NK-92 treated with Interleukin-12 subunit alpha and Interleukin-12 subunit beta, amount 100 ng/mL, for 24 hours (cell line): ENCODE results near the gene EFR3B.
"Not testable (repeated sequence)": the region's sequence is repeated elsewhere in the genome, so short reads cannot be mapped to it uniquely, and the experiment has no call there.

ENCODE experiments used
- DNase-seq: peaks from one replicate; lab custom pipeline; 2025; lab: John Stamatoyannopoulos, UW

The EFR3B gene

GRCh38 chr2:25041928-25042320 lies at the start of gene EFR3B:
EFR3B (plus strand) TSS chr2:25042076; CDS start chr2:25042313, 237 bp downstream.
- DNase-seq = no peak

- DNase-seq = no peak
Observed at GRCh38 chr2:24993406-24994145, 48.3 kb upstream of the EFR3B start.

DNA sequence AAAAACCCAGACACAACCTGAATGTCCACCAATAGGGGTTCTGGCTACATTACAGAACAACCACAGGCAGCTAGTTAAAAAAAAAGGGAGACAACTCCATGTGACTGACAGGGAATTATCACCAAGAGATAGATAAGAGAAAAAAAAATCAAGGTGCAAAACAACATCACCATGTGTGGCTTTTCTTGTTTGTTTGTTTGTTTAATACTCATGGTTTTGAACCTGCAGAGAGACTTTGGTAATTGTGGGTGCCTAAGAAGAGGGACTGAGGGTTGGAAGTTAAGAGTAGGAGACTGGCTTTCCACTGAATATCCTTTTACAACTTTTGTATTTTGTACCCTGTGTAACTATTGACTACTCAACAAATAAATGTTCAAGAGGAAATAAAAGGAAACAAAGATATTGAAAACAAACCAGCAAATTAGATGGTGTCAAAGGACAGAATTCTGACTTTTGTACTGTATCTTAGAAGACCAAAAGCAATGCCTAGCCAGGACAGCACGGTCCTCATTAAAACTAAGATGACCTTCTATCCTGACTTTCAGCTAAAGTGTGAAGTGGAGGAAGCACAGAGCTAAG lies 47.6 kb upstream of the EFR3B start:
- DNase-seq = no peak

DNA sequence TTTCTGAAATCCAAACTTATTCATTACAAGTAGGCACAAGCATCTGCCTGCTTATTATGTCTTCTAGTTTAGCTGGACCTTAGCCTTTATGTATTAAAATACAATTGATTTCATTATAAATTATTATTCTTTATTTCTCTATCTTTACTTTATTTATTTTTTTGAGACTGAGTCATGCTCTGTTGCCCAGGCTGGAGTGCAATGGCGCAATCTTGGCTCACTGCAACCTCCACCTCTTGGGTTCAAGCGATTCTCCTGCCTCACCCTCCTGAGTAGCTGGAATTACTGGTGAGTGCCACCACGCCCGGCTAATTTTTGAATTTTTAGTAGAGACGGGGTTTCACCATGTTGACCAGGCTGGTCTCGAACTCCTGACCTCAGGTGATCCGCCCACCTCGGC lies 42.8 kb upstream of the EFR3B start:
- DNase-seq = not testable (repeated sequence)

DNA sequence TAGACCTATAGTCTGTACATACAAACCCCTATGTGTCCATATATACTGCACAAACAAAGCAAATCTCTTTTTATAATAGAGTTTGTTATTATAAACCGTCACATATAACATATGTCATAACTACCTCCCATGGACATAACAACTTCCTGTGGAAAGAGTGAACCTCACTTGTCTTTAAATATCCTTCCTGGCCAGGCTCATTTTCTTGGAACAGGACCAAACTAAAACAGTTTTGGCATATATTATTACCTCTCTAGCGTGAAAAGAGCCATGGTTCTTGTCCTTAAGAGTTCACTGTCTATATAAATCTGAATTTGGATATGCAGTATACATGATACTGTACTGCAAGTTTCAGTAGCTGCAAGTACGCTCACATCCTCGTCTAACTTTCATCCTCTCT lies 41.8 kb upstream of the EFR3B start:
- DNase-seq = no peak

- no peak for DNase-seq
Observed at GRCh38 chr2:25000503-25001324, 41.2 kb upstream of the EFR3B start.

- no peak for DNase-seq
Observed at GRCh38 chr2:25001325-25001637, 40.6 kb upstream of the EFR3B start.

DNA sequence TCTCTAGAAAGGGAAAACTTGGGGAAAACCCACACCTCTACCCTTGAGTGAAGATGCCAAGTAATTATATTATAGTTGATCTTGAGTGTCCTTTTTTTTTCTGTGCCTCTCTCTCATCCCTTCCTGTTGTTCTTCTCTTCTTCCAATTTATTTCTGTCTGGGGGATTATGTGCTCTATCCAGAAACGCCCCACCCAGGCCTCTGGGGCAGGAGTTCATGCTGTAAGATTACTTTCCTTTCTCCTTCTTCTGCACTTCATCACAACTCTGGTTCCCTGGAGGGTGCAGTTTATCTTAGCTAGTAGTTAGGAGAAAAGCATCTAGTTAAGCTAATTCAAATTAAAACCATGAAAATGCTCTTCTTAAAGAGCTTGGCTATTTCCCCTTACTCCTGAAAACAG lies 39.8 kb upstream of the EFR3B start:
- DNase-seq = no peak

DNA sequence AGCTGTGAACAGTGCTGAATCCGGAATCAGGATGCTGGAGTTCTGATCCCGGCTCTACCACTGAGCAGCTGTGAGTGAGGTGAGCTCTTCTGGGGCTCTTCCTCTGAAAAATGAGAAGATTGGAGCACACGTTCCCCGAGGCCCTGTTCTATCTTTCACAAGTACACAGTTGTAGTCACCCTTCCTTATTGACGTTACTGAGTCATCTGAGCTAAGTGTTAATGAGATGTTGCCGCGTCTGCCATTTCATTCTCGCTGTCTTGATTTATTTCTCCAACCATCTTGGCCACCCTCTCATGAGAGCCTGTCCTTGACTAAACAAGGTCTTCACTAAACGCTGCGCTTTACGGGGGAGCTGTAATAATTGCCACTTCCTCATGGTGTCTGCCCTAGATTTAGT lies 31.9 kb upstream of the EFR3B start:
- DNase-seq = no peak

GRCh38 chr2:25011342-25011741 lies 30.5 kb upstream of the EFR3B start:
- not testable (repeated sequence) for DNase-seq

DNA sequence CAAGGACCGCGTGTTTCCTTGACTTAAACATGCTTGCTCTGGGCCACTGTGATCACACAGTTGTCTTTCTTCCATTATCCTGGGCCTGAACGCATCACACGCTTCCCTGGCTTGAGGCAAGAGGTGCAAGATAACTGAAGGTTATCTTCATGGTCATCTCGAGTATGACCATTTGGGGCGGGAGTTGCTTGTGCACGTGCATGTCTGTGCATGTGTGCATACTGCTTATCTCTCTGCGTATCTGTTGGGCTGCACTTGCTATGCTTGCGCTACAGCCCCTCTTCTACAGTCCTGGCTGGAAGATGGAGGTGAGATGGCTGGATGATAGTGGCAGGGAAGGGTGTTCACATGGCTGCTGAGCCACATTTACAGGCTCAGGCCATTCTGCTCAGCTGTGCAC lies 27.2 kb upstream of the EFR3B start:
- DNase-seq = no peak

DNA sequence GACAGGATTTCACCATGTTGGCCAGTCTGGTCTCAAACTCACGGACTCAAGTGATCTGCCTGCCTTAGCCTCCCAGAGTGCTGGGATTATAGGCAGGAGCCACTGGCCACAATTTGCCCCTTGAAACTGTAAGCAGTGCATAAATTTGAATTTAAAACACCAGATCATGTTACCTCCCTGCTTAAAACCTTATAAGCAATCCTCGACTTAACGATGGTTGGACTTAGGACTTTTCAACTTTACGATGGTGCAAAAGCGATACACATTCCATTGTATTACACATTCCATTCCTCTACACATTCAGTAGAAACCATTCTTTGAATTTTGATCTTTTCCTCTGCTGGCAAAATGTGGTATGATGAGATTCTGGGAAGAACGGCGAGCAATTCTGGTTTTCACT lies 23.2 kb upstream of the EFR3B start:
- no peak for DNase-seq

DNA sequence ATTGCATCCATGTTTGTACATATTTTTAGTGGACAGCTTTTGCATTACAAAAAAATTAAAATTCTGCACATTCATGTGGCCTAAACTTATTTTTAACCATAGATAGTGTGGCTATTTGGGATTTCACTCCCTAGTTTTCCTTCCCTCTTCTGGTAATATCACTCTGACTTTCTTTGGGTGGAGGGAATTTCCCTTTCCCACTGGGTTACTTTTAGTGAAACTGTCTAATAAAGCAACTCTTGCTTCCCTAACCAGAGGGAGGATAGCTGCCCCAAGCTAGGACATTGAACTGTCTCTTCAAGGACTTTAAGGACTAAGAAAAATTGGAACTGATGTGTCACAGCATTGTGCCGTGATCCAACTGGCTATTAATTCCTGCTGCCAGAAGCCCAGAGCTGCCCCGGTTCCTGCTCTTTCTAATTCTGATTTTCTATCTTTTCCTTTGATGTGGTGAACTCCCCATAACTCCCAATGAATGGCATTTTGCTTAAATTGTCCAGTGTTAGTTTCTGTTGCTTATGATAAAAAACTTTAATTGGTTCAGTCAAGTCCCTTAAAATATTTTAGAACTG lies 20.0 kb upstream of the EFR3B start:
- no peak for DNase-seq

DNA sequence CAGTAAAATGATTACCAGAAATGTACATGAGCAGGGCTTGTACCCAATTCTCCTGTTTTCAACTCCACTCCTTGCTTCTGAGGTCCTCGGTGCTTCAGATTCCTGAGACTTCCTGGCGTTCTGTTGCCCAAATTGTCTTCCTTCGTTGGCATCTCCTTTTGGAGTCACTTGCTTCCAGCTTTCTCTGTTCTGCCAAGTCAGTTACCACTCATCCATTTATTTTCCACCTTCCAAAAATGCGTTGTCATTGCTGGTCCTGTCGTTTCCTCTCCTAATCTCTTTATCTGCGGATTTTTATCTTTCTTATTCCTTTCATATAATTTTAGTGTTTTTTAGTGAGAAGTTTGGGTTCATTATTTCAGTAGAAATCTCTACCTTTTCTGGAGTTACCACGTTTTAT lies 18.5 kb upstream of the EFR3B start:
- DNase-seq = no peak

- DNase-seq = no peak
Observed at GRCh38 chr2:25025229-25026007, 16.5 kb upstream of the EFR3B start.

GRCh38 chr2:25026008-25026530 lies 15.8 kb upstream of the EFR3B start:
- DNase-seq = no peak

GRCh38 chr2:25029183-25029554 lies 12.7 kb upstream of the EFR3B start:
- DNase-seq = no peak

GRCh38 chr2:25030702-25031101 lies 11.2 kb upstream of the EFR3B start:
- no peak for DNase-seq

GRCh38 chr2:25032094-25032493 lies 9.8 kb upstream of the EFR3B start:
- DNase-seq = no peak

DNA sequence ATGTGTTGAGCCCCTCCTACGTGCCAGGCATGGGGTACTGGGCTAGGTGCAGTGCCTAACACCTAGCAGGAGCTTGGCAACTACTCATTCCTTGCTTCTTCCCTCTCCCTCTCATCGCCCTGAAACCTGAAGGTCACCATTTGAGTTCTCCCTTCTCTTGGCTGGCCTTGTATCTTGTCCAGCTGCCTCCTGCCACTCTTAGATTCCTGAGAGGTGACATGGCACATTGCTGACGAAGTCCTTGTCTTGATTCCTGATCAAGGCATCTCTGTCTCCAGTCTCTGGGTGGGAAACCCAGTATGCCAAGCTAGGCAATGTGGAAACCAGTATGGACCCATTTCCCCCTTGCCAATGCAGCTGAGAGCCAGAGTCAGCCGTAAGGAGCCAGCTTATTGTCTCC lies 9.0 kb upstream of the EFR3B start:
- no peak for DNase-seq

DNA sequence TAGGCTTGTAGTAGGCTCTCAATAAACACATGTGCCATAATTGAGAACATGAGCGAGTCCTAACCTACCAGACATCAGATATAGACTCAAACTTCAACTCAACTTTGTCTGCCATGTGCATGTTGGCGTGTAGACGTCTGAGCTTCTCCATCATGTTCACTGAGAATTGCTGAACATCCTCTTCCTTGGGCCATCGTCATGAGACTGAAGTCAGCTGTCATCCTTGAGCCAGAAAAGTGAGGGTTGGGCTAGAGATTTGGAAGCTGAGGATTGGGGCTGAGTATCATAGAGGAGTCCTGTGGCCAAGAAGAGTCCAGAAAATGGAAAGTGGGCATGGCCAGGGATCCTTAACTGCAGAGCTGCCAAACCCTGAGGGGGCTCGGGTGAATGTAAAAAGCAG lies 7.8 kb upstream of the EFR3B start:
- DNase-seq = no peak
